GM21528 (cell line): ENCODE measurements around the gene PPP1R18.
"Not testable (repeated sequence)": the region's sequence is repeated elsewhere in the genome, so short reads cannot be mapped to it uniquely, and the experiment has no call there.

Source experiments
- ATAC-seq: cut with Tn5 transposase; IDR thresholded peaks from one replicate; pipeline ENCODE4 v1.9.1; 2021; ENCODE audit warnings: mild to moderate bottlenecking, moderate library complexity; ENCODE audit not compliant: unreplicated experiment, low FRiP score

PPP1R18 gene

GRCh38 chr6:30670760-30671527 is 15.5 kb downstream of the PPP1R18 start:
- no peak for ATAC-seq

- not testable (repeated sequence) for ATAC-seq
These were observed 20.1 kb downstream of the PPP1R18 start for GRCh38 chr6:30666300-30666699.

GRCh38 chr6:30664994-30665767 is 21.3 kb downstream of the PPP1R18 start:
- ATAC-seq, result no peak

GRCh38 chr6:30657922-30658321 is 28.5 kb downstream of the PPP1R18 start:
- not testable (repeated sequence) for ATAC-seq

GRCh38 chr6:30657454-30657853 is 29.0 kb downstream of the PPP1R18 start:
- ATAC-seq, result no peak

GRCh38 chr6:30656513-30656912 is 29.9 kb downstream of the PPP1R18 start:
- no peak for ATAC-seq

GRCh38 chr6:30655743-30656094 is 30.7 kb downstream of the PPP1R18 start:
- ATAC-seq, result no peak

GRCh38 chr6:30654798-30655742 is 31.4 kb downstream of the PPP1R18 start:
- no peak for ATAC-seq

GRCh38 chr6:30651143-30651542 is 35.3 kb downstream of the PPP1R18 start:
- ATAC-seq, result no peak

- peak; percentile 54 for ATAC-seq
These were observed 39.0 kb downstream of the PPP1R18 start for GRCh38 chr6:30647242-30648116.

GRCh38 chr6:30646450-30647241 is 39.8 kb downstream of the PPP1R18 start, which contains the start of gene C6orf136:
Gene C6orf136 (plus strand): TSS chr6:30647133. CDS start chr6:30647232, 99 bp downstream.
- peak; percentile 52 for ATAC-seq

GRCh38 chr6:30645989-30646388 is 40.5 kb downstream of the PPP1R18 start:
- ATAC-seq, result no peak

- ATAC-seq, result no peak
These were observed 41.7 kb downstream of the PPP1R18 start for GRCh38 chr6:30644769-30645168.

- no peak for ATAC-seq
These were observed 42.8 kb downstream of the PPP1R18 start for GRCh38 chr6:30643656-30644055.

- ATAC-seq, result no peak
These were observed 45.4 kb downstream of the PPP1R18 start for GRCh38 chr6:30641048-30641447.

- ATAC-seq, result no peak
These were observed 46.0 kb downstream of the PPP1R18 start for GRCh38 chr6:30640481-30640880.

- ATAC-seq, result no peak
These were observed 50.6 kb downstream of the PPP1R18 start for GRCh38 chr6:30635834-30636233.

- ATAC-seq, result peak; percentile 71
These were observed 59.7 kb downstream of the PPP1R18 start, which contains the start of gene ATAT1 for GRCh38 chr6:30626484-30627366. Gene ATAT1 (plus strand): TSS chr6:30626874.
